ENCODE data around the gene TXNRD1. TPM values are rescaled to one million over a fixed set of nuclear protein-coding genes. Genes with fewer than 3 reads are reported as not detected.

TXNRD1 gene
- total and polyA plus RNA-seq, 2 of the 8 experiments (the other 6 are each of a cell fraction or from before 2014, with no cell fraction given): 56.8 to 127 TPM

GRCh38 chr12:104334581-104334980 lies 119.0 kb downstream of the TXNRD1 start:
- Histone ChIP-seq H3K9me3 (ENCODE audit: insufficient read depth in 2 of 2, low read depth in 1 of 2, low read length in 1 of 2) (no peaks in the 10 kb centered on the region), H3K56ac (replicated peaks; ENCODE audit: insufficient read length, low read depth, low read length) (no peak overlapping the region), H3K14ac (ENCODE audit: insufficient read length) (no peak overlapping the region), H2BK20ac (ENCODE audit: low read length) (no peak overlapping the region), H4K8ac (ENCODE audit: extremely low read depth, insufficient read depth, low read length) (no peak overlapping the region), H3K27me3 (replicated peaks in 1 of 4; ENCODE audit: control insufficient read depth in 3 of 4, extremely low read depth in 1 of 4, insufficient read depth in 3 of 4, low read length in 3 of 4) (no peaks in the 10 kb centered on the region), H2BK5ac (ENCODE audit: low read depth, low read length) (no peak overlapping the region), H3K27ac (ENCODE audit: low read depth, low read length) (no peak overlapping the region), H2BK15ac (ENCODE audit: low read length) (no peak overlapping the region), H3K9ac (replicated peaks in 1 of 4; ENCODE audit: extremely low read depth in 1 of 4, low read depth in 3 of 4, low read length in 3 of 4) (no peak overlapping the region), H3K23ac (ENCODE audit: insufficient read length) (no peak overlapping the region), H3K79me1 (ENCODE audit: low read depth, low read length) (no peaks in the 10 kb centered on the region), H2AK5ac (ENCODE audit: low read depth, low read length) (no peak overlapping the region), H3K4ac (replicated peaks; ENCODE audit: insufficient read length, low read depth, low read length) (no peak overlapping the region), H3K79me2 (ENCODE audit: control insufficient read depth in 1 of 2, insufficient read depth in 2 of 2, low read length in 2 of 2) (no peaks in the 10 kb centered on the region), H3K23me2 (ENCODE audit: low read depth, low read length) (no peaks in the 10 kb centered on the region), H3K4me3 (ENCODE audit: extremely low read depth in 1 of 4, insufficient read depth in 2 of 4, low read depth in 3 of 4, low read length in 4 of 4) (no peak overlapping the region), H3K4me2 (ENCODE audit: insufficient read depth in 1 of 2, low read depth in 2 of 2, low read length in 2 of 2) (no peak overlapping the region), H2BK12ac (ENCODE audit: low read depth, low read length) (no peak overlapping the region), H4K5ac (ENCODE audit: insufficient read length, low read depth, low read length) (no peak overlapping the region), H3K18ac (ENCODE audit: extremely low read depth, low read length) (no peak overlapping the region), H3K4me1 (replicated peaks in 1 of 4; ENCODE audit: control insufficient read depth in 3 of 4, insufficient read depth in 4 of 4, low read length in 3 of 4) (no peaks in the 10 kb centered on the region), H3K36me3 (ENCODE audit: control insufficient read depth in 2 of 4, insufficient read depth in 4 of 4, low read length in 3 of 4) (peaks cover 3 to 71% (median 32%) of the 10 kb centered on the region in 4 experiments; a peak in 7 of 8 replicates), H4K20me1 (replicated peaks in 1 of 2; ENCODE audit: control insufficient read depth in 1 of 2, insufficient read depth in 2 of 2, low read length in 2 of 2) (no peaks in the 10 kb centered on the region), H2AFZ (ENCODE audit: low read length) (no peak overlapping the region), H4K91ac (replicated peaks; ENCODE audit: insufficient read length, low read length) (no peak overlapping the region), H2BK120ac (replicated peaks; ENCODE audit: low read depth, low read length) (no peak overlapping the region)
- ChIA-PET POLR2A (ENCODE audit: partially characterized antibody) (interaction anchor here (0.7 kb wide), 1 partner anchor 19 kb away, joined by 3 read pairs; no protein-coding TSS in a partner anchor), CTCF (ENCODE audit: partially characterized antibody) (interaction anchor here (1.6 kb wide), 1 partner anchor 24 kb away, joined by 3 read pairs; no protein-coding TSS in a partner anchor)
- no peak for DNase-seq (ENCODE audit: low read depth in 1 of 2, low spot score in 2 of 2)
- 93% methylated on average over 8 of the region's 8 CpGs; no CpG with 5 or more reads in 1 of the 2 experiments for WGBS, 2 experiments (ENCODE audit: extremely low coverage in 1 of 2, insufficient coverage in 1 of 2, insufficient read length in 1 of 2, insufficient replicate concordance in 2 of 2, low coverage in 1 of 2, low lambda C conversion rate in 2 of 2, missing lambda C conversion rate in 1 of 2)
- TF ChIP-seq CREB1 (IDR thresholded peaks at IDR 0.05) (no peak), TCF12 (IDR thresholded peaks at IDR 0.05; ENCODE audit: low read depth, low read length) (no peak)
- no peak for FAIRE-seq

All from H1 (cell line).